Ovary (tissue), 9 donors: ENCODE results near the gene NOX5. TPM values are rescaled to one million over a fixed set of nuclear protein-coding genes. Genes with fewer than 3 reads are reported as not detected.

Experiments used
- DNase-seq, 5 donors: peaks; one replicate each; pipeline ENCODE4 v3.0.0-alpha.2; 2019 to 2020
- H3K27ac ChIP-seq, 2 donors: fragments of 200-600 bp; one replicate each; pipeline versions ENCODE4 v1.5.1 to v1.8.0; 2019 to 2022
- H3K27me3 ChIP-seq: fragments of 200-600 bp; one replicate; pipeline ENCODE4 v1.8.0; 2022
- H3K36me3 ChIP-seq: fragments of 200-600 bp; sonication (generic); one replicate; pipeline ENCODE4 v1.5.1; 2019
- H3K4me1 ChIP-seq: one replicate; pipeline ENCODE4 v1.8.1; 2013; ENCODE audit warnings: mild to moderate bottlenecking, moderate library complexity; ENCODE audit not compliant: insufficient read depth
- H3K4me3 ChIP-seq: fragments of 200-600 bp; sonication (generic); one replicate; pipeline ENCODE4 v1.5.1; 2017
- H3K9me3 ChIP-seq, 2 donors: fragments of 200-600 bp in 1 of 2; sonication (generic) in 1 of 2; one replicate each; pipeline versions ENCODE4 v1.5.1 to v1.8.1; 2013 to 2019; ENCODE audit warnings: mild to moderate bottlenecking in 1 of 2, moderate library complexity in 1 of 2
- EP300 ChIP-seq: sonication (generic); formaldehyde crosslinking; IDR thresholded peaks from one replicate; pipeline ENCODE4 v1.6.1; 2017; ENCODE audit warnings: antibody characterized with exemption
- POLR2A ChIP-seq: fragments of 450-650 bp; IDR thresholded peaks from one replicate; pipeline ENCODE4 v1.6.1; 2017; ENCODE audit warnings: antibody characterized with exemption, mild to moderate bottlenecking, moderate library complexity
- WGBS, 3 donors: extraction: QIAGEN DNeasy Blood & Tissue Kit in 1 of 3; methylation state at CpG; one replicate each; pipeline versions ENCODE4 v1.1.5 to v1.1.7; 2013 to 2017; 5-methylcytosine and 5-hydroxymethylcytosine counted together
- intact Hi-C, 4 donors: fragments of 100-400 bp; cut with DNase I; formaldehyde crosslinking; loops; one replicate each; pipeline versions ENCODE4 v1.11.0 to v1.15.1; 2022 to 2023
- polyA plus RNA-seq, 2 donors: library from polyadenylated mRNA; stranded (reverse); fragments of 200-250 nt in 1 of 2; fragments of 350-450 nt in 1 of 2; fragmentation: Illumina TruSeq in 1 of 2; extraction: RNeasy Lipid Tissue Mini Kit (QIAGEN cat#74804) in 1 of 2; gene quantifications; one replicate each; pipeline ENCODE4 v1.2.3, GENCODE V29; 2013 to 2014
- total RNA-seq, 7 donors: library from RNA; depleted of rRNA in 2 of 7; stranded (reverse); fragments of >200 nt in 2 of 7; fragmentation: NEBNext Ultra II Directional in 3 of 7; extraction: Animal tissue kit (Norgen Biotek cat#: 25700) in 3 of 7; gene quantifications; one replicate each; pipeline versions ENCODE4 v1.1.0 to v1.2.4, GENCODE V29; 2016 to 2023
- TF ChIP-seq, protein P1 (sequence below), 3 donors: fragments of 450-650 bp in 2 of 3; fragments of 200-600 bp in 1 of 3; IDR thresholded peaks; one replicate each; pipeline versions ENCODE4 v1.5.1 to v1.8.0; 2016 to 2022; ENCODE audit warnings: antibody characterized with exemption in 3 of 3, mild to moderate bottlenecking in 1 of 3
- donor health status: DM: no; HTN: no; CAD: no; lungs with moderate emphysema.
- donor health status: DM: no; HTN: no; CAD: no.
- donor health status: Bipolar disorder and iron deficiency.
- donor health status: DM: yes; HTN: yes; CAD: no.
- donor health status: DM: no; HTN: no; CAD: no.
- donor health status: DM: yes; HTN: yes; CAD: no.

NOX5 gene
- total and polyA plus RNA-seq, 9 donors = 0.10 to 1.5 (median 0.42) TPM; not detected in 1

DNA sequence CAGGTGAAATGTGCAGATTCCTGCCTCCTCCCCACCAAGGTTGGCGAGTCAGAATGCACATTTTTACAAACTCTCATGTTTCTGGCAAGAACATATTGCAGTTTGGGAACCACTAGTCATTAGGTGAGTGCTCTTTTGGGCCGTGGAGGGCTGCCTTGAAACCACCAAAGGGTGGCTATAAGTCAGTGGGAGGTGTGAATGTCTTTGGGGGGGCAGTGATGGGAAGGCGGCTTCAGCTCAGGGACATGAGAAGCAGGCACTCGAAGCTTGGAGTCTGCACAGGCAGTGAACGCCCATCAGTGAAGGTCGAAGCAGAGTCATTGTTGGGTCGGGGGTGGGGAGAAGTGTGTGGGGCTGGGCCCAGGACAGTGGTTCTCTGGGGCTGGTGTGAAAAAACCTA is 1.1 kb downstream of the NOX5 start:
- H3K27me3 ChIP-seq = no peaks in the 10 kb centered on the region
- no peak for TF ChIP-seq POLR2A
- no peaks in the 10 kb centered on the region for H3K9me3 ChIP-seq
- H3K36me3 ChIP-seq = no peaks in the 10 kb centered on the region
- H3K27ac ChIP-seq = no peak overlapping the region
- intact Hi-C loops = no loop called here
- WGBS, 3 donors = 68 to 73% (median 68%) methylated on average over 7 of the region's 7 CpGs
- H3K4me3 ChIP-seq = no peak overlapping the region
- DNase-seq = no peak
- H3K4me1 ChIP-seq = no peaks in the 10 kb centered on the region

DNA sequence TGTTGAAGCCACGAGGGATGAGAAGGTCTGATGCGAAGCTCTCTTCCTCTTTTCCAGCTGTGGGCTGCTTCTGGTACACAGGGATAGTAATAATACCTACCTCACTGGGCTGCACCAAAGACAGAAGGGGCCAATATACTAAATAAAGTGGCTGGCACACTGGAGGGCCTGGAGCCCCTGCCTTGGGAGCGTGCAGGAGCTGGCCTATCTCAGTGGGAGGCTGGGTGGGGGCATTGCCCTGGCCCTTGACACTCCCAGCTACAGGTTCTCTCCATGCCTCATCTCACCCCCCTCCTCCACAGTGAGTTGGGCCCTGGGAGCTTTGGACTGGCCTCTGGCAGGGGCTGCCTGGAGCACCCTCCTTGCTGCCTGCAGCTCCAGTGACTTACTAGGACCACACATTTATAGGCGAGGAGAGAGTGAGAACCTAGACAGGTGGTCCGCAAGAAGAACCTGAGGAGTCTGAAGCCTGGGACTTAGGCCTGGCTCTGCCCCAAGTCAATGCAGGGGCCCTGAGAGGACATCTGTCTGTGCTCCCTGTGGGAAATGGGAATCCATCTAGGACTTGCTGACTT is 1.6 kb downstream of the NOX5 start:
- Histone ChIP-seq H3K9me3 (no peaks in the 10 kb centered on the region), H3K4me1 (no peaks in the 10 kb centered on the region), H3K36me3 (no peaks in the 10 kb centered on the region), H3K4me3 (no peak overlapping the region), H3K27ac (no peak overlapping the region), H3K27me3 (no peaks in the 10 kb centered on the region)
- no peak for TF ChIP-seq EP300
- TF ChIP-seq, protein P1, sequence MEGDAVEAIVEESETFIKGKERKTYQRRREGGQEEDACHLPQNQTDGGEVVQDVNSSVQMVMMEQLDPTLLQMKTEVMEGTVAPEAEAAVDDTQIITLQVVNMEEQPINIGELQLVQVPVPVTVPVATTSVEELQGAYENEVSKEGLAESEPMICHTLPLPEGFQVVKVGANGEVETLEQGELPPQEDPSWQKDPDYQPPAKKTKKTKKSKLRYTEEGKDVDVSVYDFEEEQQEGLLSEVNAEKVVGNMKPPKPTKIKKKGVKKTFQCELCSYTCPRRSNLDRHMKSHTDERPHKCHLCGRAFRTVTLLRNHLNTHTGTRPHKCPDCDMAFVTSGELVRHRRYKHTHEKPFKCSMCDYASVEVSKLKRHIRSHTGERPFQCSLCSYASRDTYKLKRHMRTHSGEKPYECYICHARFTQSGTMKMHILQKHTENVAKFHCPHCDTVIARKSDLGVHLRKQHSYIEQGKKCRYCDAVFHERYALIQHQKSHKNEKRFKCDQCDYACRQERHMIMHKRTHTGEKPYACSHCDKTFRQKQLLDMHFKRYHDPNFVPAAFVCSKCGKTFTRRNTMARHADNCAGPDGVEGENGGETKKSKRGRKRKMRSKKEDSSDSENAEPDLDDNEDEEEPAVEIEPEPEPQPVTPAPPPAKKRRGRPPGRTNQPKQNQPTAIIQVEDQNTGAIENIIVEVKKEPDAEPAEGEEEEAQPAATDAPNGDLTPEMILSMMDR (IDR thresholded peaks at IDR 0.05) = no peak
- no peak for TF ChIP-seq POLR2A
- no peak for DNase-seq
- 85 to 94% (median 90%) methylated on average over 5 of the region's 5 CpGs for WGBS, 3 donors
- intact Hi-C loops = no loop called here

DNA sequence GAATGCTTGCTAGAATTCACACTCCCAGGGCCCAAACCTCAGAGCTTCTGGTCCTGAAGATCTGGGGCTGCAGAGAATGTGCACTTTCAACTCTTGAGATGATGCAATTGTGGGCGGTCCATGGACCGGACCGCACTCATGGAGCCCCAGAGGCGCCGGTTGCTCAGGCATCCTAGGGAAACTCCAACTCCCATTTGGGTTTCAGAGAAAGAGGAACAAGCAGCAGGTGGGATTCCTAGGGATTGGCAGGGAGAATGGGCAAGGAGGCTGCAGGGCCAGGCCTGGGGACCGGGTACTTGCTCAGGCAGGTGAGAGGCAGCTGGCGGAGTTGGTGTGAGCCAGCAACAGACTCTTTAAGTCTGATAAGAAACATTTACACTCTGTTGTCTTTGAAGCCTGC is 3.5 kb downstream of the NOX5 start:
- H3K27ac ChIP-seq = no peak overlapping the region
- intact Hi-C loops = no loop called here
- WGBS, 3 donors = 91 to 92% (median 91%) methylated on average over 7 of the region's 7 CpGs
- no peak for DNase-seq
- TF ChIP-seq EP300 (no peak), POLR2A (no peak)
- TF ChIP-seq, protein P1 (IDR thresholded peaks at IDR 0.05) = no peak
- no peaks in the 10 kb centered on the region for H3K9me3 ChIP-seq
- no peak overlapping the region for H3K4me3 ChIP-seq
- no peaks in the 10 kb centered on the region for H3K27me3 ChIP-seq
- H3K36me3 ChIP-seq = no peaks in the 10 kb centered on the region
- no peaks in the 10 kb centered on the region for H3K4me1 ChIP-seq

DNA sequence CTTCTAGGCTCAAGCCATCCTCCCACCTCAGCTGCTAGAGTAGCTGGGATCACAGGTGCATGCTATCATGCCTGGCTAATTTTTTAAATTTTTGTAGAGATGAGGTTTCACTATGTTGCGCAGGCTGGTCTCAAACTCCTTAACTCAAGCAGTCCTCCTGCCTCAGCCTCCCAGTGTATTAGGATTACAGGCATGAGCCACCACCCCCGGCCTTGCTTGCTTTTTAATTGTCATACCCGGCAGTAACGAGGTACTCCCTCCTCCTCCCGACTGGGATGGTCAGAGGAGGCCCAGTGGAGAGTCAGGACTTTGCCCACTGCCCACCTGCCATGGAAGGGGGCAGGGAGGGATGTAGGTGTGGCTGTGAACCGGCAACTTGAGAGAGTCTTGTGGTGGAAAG is 4.5 kb downstream of the NOX5 start:
- no peaks in the 10 kb centered on the region for H3K36me3 ChIP-seq
- H3K27me3 ChIP-seq = no peaks in the 10 kb centered on the region
- TF ChIP-seq, protein P1 (IDR thresholded peaks at IDR 0.05) = no peak
- WGBS, 3 donors = 82 to 89% (median 85%) methylated on average over 6 of the region's 6 CpGs
- H3K4me1 ChIP-seq = no peaks in the 10 kb centered on the region
- intact Hi-C loops = no loop called here
- DNase-seq = no peak
- no peak overlapping the region for H3K4me3 ChIP-seq
- no peaks in the 10 kb centered on the region for H3K9me3 ChIP-seq
- H3K27ac ChIP-seq = no peak overlapping the region

DNA sequence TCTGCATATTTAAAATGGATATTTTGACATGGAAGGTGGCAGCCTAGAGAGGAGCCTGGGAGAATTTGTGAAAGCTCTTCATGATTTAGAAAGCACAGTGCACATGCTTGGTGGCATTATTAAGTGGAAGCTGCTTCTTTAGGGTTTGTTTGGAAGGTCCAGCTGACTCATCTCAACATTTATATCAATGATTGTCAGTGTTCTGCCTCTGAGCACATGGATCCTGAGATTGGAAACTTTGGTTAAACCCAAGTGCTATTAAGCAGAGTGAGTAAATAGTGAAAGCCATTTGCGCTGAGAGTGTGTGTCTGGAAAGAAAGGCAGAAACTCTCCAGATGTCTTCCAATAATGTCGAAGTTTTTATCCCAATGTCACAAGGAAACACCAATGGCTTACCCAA is 7.4 kb downstream of the NOX5 start:
- intact Hi-C loops = no loop called here
- Histone ChIP-seq H3K27me3 (no peaks in the 10 kb centered on the region), H3K4me3 (no peak overlapping the region), H3K9me3 (no peaks in the 10 kb centered on the region), H3K36me3 (no peaks in the 10 kb centered on the region), H3K4me1 (no peaks in the 10 kb centered on the region), H3K27ac (no peak overlapping the region)
- TF ChIP-seq, protein P1 (IDR thresholded peaks at IDR 0.05) = no peak
- no peak for TF ChIP-seq EP300
- TF ChIP-seq POLR2A = no peak
- 77 to 79% (median 77%) methylated on average over 2 of the region's 2 CpGs for WGBS, 3 donors
- DNase-seq = no peak
